Chondrocyte (in vitro differentiated cells): ENCODE data around the gene OCRL. TPM values are rescaled to one million over a fixed set of nuclear protein-coding genes. Genes with fewer than 3 reads are reported as not detected.
A peak's percentile ranks its signal among the peaks of the same experiment; 100 is the strongest.

Source experiments
- DNase-seq: peaks from one replicate; pipeline ENCODE4 v3.0.0; 2021; ENCODE audit warnings: mixed read lengths, low spot score
- H3K27ac Mint-ChIP-seq: one replicate; pipeline ENCODE4 v1.8.0; 2021; ENCODE audit warnings: mild to moderate bottlenecking, moderate library complexity, mixed read lengths; ENCODE audit not compliant: unreplicated experiment
- H3K27me3 Mint-ChIP-seq: 2 replicates; pipeline ENCODE4 v1.8.0; 2021; ENCODE audit warnings: low read depth, mixed read lengths
- H3K36me3 Mint-ChIP-seq: 2 replicates; pipeline ENCODE4 v1.8.0; 2021; ENCODE audit warnings: low read depth, mixed read lengths
- H3K4me1 Mint-ChIP-seq: 2 replicates; pipeline ENCODE4 v1.8.0; 2021; ENCODE audit warnings: low read depth, mild to moderate bottlenecking, mixed read lengths
- H3K4me3 Mint-ChIP-seq: one replicate; pipeline ENCODE4 v1.8.0; 2021; ENCODE audit warnings: mild to moderate bottlenecking, moderate library complexity, mixed read lengths; ENCODE audit not compliant: unreplicated experiment
- H3K9me3 Mint-ChIP-seq: 2 replicates; pipeline ENCODE4 v1.8.0; 2021; ENCODE audit warnings: low read depth, mixed read lengths
- CTCF ChIP-seq: fragments of 200-600 bp; sonication (generic); IDR thresholded peaks from 2 replicates; pipeline ENCODE4 v1.5.0; 2021; ENCODE audit warnings: antibody characterized with exemption, mild to moderate bottlenecking, moderate library complexity
- total RNA-seq: library from RNA; stranded (reverse); gene quantifications from 3 replicates; pipeline ENCODE4 v1.2.1, GENCODE V29; 2021

Gene OCRL
- total RNA-seq, 1 donor from 2014 or later = 58.9 TPM

- Mint-ChIP-seq H3K4me3 (no peak overlapping the region), H3K27me3 (no peaks in the 10 kb centered on the region), H3K27ac (no peak overlapping the region), H3K4me1 (no peaks in the 10 kb centered on the region), H3K9me3 (no peaks in the 10 kb centered on the region), H3K36me3 (no peaks in the 10 kb centered on the region)
- no peak for TF ChIP-seq CTCF
- no peak for DNase-seq
Observed at GRCh38 chrX:129636175-129636681, 96.2 kb downstream of the OCRL start.

GRCh38 chrX:129637217-129638109, 97.4 kb downstream of the OCRL start:
- no peak for DNase-seq
- Mint-ChIP-seq H3K4me3 (no peak overlapping the region), H3K27ac (no peak overlapping the region), H3K4me1 (no peaks in the 10 kb centered on the region), H3K9me3 (no peaks in the 10 kb centered on the region), H3K36me3 (no peaks in the 10 kb centered on the region), H3K27me3 (no peaks in the 10 kb centered on the region)
- TF ChIP-seq CTCF = peak; percentile 97

GRCh38 chrX:129638917-129639316, 98.9 kb downstream of the OCRL start:
- no peaks in the 10 kb centered on the region for H3K27me3 Mint-ChIP-seq
- no peak overlapping the region for H3K27ac Mint-ChIP-seq
- H3K4me3 Mint-ChIP-seq = no peak overlapping the region

DNA sequence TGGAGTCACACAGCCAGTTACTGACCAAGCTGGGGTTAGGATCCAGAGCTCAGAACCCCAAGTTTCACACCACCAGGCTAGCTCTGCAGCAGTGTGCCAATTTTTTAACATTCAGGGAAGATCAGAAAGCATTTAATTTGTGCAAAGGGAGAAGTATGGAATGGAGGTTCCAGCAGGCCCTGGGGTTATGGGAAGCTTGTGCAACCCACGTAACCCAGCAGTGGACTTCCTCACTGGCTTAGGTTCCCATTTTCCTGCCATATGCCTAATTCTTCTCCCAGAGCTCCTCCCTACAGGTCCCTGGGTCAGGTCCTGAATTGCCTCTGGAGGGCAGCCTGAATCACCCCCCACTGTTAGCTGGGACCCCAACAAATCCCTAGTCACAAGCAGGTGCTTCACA, 100.7 kb downstream of the OCRL start:
- Mint-ChIP-seq H3K27ac (no peak overlapping the region), H3K36me3 (no peaks in the 10 kb centered on the region), H3K4me3 (no peak overlapping the region), H3K9me3 (no peaks in the 10 kb centered on the region), H3K27me3 (no peaks in the 10 kb centered on the region), H3K4me1 (no peaks in the 10 kb centered on the region)
- no peak for TF ChIP-seq CTCF
- peak; percentile 11 for DNase-seq

More at GRCh38 chrX:129638917-129639316, 98.9 kb downstream of the OCRL start:
- no peak for TF ChIP-seq CTCF
- Mint-ChIP-seq H3K4me1 (no peaks in the 10 kb centered on the region), H3K36me3 (no peaks in the 10 kb centered on the region), H3K9me3 (no peaks in the 10 kb centered on the region)
- DNase-seq = peak; percentile 47

- Mint-ChIP-seq H3K4me3 (no peak overlapping the region), H3K27ac (no peak overlapping the region)
Observed at GRCh38 chrX:129641469-129641868, 101.4 kb downstream of the OCRL start.

More at GRCh38 chrX:129641469-129641868, 101.4 kb downstream of the OCRL start:
- Mint-ChIP-seq H3K36me3 (no peaks in the 10 kb centered on the region), H3K9me3 (no peaks in the 10 kb centered on the region), H3K27me3 (no peaks in the 10 kb centered on the region), H3K4me1 (no peaks in the 10 kb centered on the region)
- DNase-seq = peak; percentile 21
- no peak for TF ChIP-seq CTCF
